GM21717 (cell line): Measurements from ENCODE around the gene PARP6.

Experiments
- ATAC-seq: cut with Tn5 transposase; IDR thresholded peaks from one replicate; pipeline ENCODE4 v1.9.1; 2021; ENCODE audit warnings: mild to moderate bottlenecking, moderate library complexity; ENCODE audit not compliant: unreplicated experiment

PARP6 gene

GRCh38 chr15:72201391-72201921, 70.9 kb downstream of the PARP6 start:
- no peak for ATAC-seq

DNA sequence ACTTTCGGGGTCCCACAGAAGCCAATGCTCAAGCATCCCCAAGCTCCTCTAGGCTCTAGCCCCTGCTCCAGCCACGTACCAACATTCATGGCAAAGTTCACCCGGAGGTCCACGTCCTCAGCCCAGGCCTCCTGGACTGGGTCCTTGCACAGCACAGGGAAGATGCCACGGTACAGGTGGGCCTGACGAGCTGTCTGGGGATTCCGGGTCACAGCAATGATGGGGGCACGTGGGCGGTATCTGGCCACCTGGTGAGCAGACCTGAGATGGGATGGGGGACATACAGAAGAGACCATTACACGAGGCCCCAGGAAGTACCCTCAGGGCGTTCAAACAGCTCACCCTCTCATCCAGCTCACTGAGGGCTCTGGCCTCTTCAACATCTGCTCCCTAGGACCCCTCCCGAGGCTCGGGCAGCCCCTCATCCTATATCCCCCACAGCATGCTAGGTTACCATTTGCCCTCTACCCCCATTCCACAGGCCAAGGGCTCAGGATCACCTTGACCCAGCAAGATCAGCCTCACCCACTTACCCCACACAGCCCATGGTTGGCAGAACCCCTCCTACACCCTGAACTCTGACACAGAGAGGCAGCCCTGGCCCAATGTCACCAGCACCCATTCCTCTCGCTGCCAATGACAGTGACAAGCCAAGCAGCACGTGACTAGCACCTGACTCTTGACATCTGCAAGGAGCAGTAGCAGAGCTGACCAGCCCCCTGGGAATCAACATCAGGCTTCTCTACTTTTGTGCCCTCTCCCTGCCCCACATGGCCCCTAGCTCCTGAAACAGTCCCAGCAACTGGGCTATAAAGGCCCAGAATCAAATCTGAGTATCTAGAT, 71.7 kb downstream of the PARP6 start:
- ATAC-seq: no peak

GRCh38 chr15:72199721-72200212, 72.6 kb downstream of the PARP6 start:
- ATAC-seq: no peak

- no peak for ATAC-seq
Observed at GRCh38 chr15:72199205-72199515, 73.2 kb downstream of the PARP6 start.

DNA sequence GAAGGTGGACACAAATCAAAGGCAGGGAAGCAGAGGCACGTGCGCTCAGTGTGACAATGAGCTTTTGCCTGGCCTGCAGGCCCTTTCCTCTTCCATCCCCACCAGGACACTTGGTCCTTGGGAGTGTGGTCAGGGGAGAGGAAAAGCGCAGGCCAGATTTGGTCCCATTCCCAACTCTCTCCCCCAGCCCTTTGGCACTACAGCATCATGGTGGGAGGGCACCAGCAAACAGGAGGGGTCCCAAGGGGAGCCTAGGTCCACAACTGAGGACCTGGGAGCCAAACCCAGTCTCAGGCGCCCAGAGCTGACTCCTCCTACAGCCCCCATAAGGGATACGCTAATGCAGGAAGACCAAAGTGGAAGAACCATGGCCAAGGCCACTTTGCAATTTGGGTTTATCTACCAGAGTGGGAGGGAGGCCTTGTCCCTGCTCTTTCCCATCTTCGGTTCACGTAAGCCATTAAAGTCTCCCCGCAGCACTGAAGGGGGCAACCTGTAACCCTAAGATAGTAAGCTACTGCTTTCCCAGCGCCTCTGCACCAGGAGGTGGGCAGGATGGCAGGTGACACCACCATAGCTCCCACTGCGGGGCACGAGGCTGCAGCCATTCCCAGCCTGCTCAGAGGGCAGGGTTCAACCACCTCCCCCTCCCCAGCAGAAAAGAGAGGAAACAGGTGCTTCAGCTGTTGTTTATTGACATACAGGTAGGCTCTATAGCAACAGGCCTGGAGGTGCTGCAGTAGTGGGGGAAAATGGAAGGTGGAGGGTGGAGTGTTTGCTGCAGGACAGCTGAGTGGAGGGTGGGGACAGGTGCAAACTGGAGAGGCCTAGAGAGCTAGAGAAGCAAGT, 73.8 kb downstream of the PARP6 start:
- no peak for ATAC-seq

DNA sequence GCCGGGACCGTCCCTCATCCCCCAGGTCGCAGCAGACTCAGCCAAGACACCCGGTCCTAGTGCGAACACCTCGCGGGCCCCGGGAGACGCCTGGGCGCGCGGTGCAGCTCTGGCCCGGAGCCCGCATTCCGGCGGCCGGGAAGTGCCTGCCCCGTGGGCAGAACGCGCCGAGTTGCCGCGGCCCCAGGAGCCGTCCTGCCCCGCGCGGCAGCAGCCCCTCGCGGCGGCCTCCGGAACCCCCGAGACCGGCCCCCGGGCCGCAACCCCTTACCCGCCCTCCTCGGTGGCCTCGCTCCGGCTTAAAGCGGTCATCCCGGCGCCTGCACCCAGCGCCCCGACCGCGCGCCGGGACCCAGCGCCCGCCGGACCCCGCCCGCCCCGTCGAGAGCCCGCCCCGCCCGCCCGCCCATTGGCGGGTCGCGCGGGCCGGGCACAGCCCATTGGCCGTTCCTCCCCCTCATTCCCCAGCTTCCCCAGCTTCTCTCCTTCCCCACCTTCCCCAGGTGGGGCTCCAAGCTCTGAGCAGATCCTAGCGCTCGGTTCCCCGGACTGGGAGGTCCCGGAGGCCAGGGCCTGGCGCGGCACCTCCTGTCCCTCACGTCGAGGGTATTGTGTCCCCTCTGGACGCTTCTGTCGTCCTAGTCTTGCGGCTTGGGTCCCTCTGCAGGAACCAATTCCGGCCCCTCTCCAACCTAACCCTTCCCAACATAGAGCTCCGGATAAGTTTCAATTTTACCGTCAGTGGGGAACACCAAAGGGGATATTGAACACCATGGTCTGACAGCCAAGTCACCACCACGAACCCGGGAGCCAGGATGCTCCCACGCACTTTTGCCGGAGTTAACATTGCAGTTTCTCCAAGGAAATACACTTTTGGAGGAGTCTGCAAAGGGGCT, 74.6 kb downstream of the PARP6 start, which contains the start of gene GRAMD2A:
TSS of gene GRAMD2A (minus strand) at position 328 of the 896 bp plus-strand sequence.
- ATAC-seq: no peak

DNA sequence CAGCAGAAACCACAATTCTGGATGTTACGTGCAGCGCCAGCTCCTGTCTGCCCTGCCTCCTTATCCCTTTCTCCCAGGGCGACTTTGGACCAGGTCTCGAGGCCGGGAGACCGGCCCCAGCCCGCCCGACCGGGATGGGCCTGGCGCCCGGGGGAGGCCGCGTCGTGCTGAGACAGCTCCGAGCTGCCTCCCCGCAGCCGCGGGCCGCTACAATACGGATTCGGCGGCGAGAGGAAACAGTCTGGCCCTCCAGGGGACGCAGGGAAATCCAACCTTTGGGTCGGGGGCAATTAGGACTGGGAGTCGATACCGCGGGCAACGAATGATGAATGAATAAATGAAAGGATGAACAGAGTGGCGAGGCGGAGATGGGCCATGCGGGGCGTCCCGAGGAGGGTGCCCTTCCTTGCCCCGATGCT, 75.3 kb downstream of the PARP6 start:
- no peak for ATAC-seq

- no peak for ATAC-seq
Observed at GRCh38 chr15:72196409-72197040, 75.8 kb downstream of the PARP6 start.

DNA sequence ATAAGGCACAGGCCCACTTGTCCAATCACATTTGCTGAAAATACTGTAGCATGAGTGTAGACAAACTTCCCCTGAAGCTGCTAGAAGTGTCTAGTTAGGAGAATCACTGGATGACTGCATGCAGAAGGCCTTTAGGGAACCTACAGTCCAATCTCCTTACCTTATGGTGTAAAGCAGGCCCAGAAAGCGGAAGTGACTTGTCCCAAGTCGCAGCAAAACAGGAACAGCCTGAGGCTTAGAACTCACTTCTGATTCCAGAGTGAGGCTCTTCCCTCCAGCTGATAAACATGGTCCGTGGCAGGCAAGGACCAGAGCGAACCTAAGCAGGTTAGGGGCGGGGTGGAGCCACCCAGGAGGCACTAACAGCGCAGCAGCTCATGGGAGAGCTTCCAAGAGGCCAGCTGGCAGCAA, 77.2 kb downstream of the PARP6 start:
- no peak for ATAC-seq

GRCh38 chr15:72193836-72194396, 78.4 kb downstream of the PARP6 start:
- ATAC-seq: no peak

DNA sequence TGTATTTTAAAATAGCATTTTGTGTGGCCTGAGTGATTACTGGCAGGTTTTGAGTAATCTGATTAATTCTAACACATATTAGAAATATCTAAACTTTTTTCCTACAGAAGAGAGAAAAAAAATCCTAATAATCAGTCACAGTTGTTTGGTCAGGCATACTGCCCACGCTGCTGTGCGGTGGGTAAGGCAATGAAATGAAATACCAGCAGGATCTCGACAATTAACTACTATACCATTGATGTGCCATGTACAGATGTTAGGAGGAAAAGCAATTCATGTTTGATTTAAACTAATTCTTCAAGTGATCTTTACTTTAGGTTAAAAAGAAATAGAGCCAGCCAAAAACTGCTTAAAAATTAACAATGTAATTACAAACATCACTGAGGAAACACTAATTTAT, 79.9 kb downstream of the PARP6 start:
- ATAC-seq: no peak
